Measurements from ENCODE around the gene OTUD5. TPM values are rescaled to one million over a fixed set of nuclear protein-coding genes. Genes with fewer than 3 reads are reported as not detected.
A peak's percentile ranks its signal among the peaks of the same experiment; 100 is the strongest.

The OTUD5 gene
- total RNA-seq, 1 donor from 2014 or later: 64.5 TPM

GRCh38 chrX:48904180-48904579 is 53.2 kb downstream of the OTUD5 start:
- H3K36me3 Mint-ChIP-seq: peaks cover 19% of the 10 kb centered on the region
- no peak for DNase-seq (ENCODE audit: low spot score in 2 of 2, unreplicated experiment in 2 of 2)
- no peak overlapping the region for H3K27ac Mint-ChIP-seq
- no peak for TF ChIP-seq CTCF (IDR thresholded peaks at IDR 0.05; ENCODE audit: unreplicated experiment)
- no peaks in the 10 kb centered on the region for H3K4me1 Mint-ChIP-seq
- peaks cover 3% of the 10 kb centered on the region for H3K9me3 Mint-ChIP-seq
- H3K4me3 Mint-ChIP-seq: no peak overlapping the region
- no peaks in the 10 kb centered on the region for H3K27me3 Mint-ChIP-seq (ENCODE audit: low read depth)

- no peaks in the 10 kb centered on the region for H3K9me3 Mint-ChIP-seq
- H3K27ac Mint-ChIP-seq: no peak overlapping the region
- no peaks in the 10 kb centered on the region for H3K27me3 Mint-ChIP-seq (ENCODE audit: low read depth)
- H3K36me3 Mint-ChIP-seq: peaks cover 16% of the 10 kb centered on the region
- no peak for DNase-seq (ENCODE audit: low spot score in 2 of 2, unreplicated experiment in 2 of 2)
- no peak for TF ChIP-seq CTCF (IDR thresholded peaks at IDR 0.05; ENCODE audit: unreplicated experiment)
- H3K4me3 Mint-ChIP-seq: no peak overlapping the region
- peaks cover 3% of the 10 kb centered on the region for H3K4me1 Mint-ChIP-seq
Measured at GRCh38 chrX:48903290-48903689, 54.1 kb downstream of the OTUD5 start.

GRCh38 chrX:48902776-48903175 is 54.6 kb downstream of the OTUD5 start:
- no peak for DNase-seq (ENCODE audit: low spot score in 2 of 2, unreplicated experiment in 2 of 2)
- TF ChIP-seq CTCF (IDR thresholded peaks at IDR 0.05; ENCODE audit: unreplicated experiment): no peak
- H3K27ac Mint-ChIP-seq: no peak overlapping the region
- H3K9me3 Mint-ChIP-seq: no peaks in the 10 kb centered on the region
- H3K4me3 Mint-ChIP-seq: no peak overlapping the region
- H3K27me3 Mint-ChIP-seq (ENCODE audit: low read depth): no peaks in the 10 kb centered on the region
- peaks cover 5% of the 10 kb centered on the region for H3K4me1 Mint-ChIP-seq
- H3K36me3 Mint-ChIP-seq: peaks cover 16% of the 10 kb centered on the region

GRCh38 chrX:48902135-48902534 is 55.3 kb downstream of the OTUD5 start:
- no peaks in the 10 kb centered on the region for H3K27me3 Mint-ChIP-seq (ENCODE audit: low read depth)
- no peak for TF ChIP-seq CTCF (IDR thresholded peaks at IDR 0.05; ENCODE audit: unreplicated experiment)
- no peaks in the 10 kb centered on the region for H3K9me3 Mint-ChIP-seq
- no peak overlapping the region for H3K27ac Mint-ChIP-seq
- no peak for DNase-seq (ENCODE audit: low spot score in 2 of 2, unreplicated experiment in 2 of 2)
- H3K4me1 Mint-ChIP-seq: peaks cover 5% of the 10 kb centered on the region
- H3K36me3 Mint-ChIP-seq: peaks cover 16% of the 10 kb centered on the region
- H3K4me3 Mint-ChIP-seq: no peak overlapping the region

GRCh38 chrX:48901069-48901468 is 56.3 kb downstream of the OTUD5 start:
- Mint-ChIP-seq H3K36me3 (peaks cover 16% of the 10 kb centered on the region), H3K27ac (no peak overlapping the region), H3K4me3 (no peak overlapping the region), H3K27me3 (ENCODE audit: low read depth) (no peaks in the 10 kb centered on the region), H3K9me3 (no peaks in the 10 kb centered on the region), H3K4me1 (peaks cover 14% of the 10 kb centered on the region)
- DNase-seq (ENCODE audit: low spot score in 2 of 2, unreplicated experiment in 2 of 2): no peak
- TF ChIP-seq CTCF (IDR thresholded peaks at IDR 0.05; ENCODE audit: unreplicated experiment): no peak

- Mint-ChIP-seq H3K27ac (no peak overlapping the region), H3K4me3 (peak overlapping the region; percentile 15), H3K27me3 (ENCODE audit: low read depth) (no peaks in the 10 kb centered on the region), H3K4me1 (peaks cover 18% of the 10 kb centered on the region), H3K9me3 (no peaks in the 10 kb centered on the region), H3K36me3 (peaks cover 11% of the 10 kb centered on the region)
- no peak for TF ChIP-seq CTCF (IDR thresholded peaks at IDR 0.05; ENCODE audit: unreplicated experiment)
- no peak for DNase-seq (ENCODE audit: low spot score in 2 of 2, unreplicated experiment in 2 of 2)
Measured at GRCh38 chrX:48899078-48899410, 58.4 kb downstream of the OTUD5 start.

Measured in mesothelial cell of epicardium (in vitro differentiated cells).